ENCODE measurements around the gene XYLT1. TPM values are rescaled to one million over a fixed set of nuclear protein-coding genes. Genes with fewer than 3 reads are reported as not detected.

XYLT1 gene
- total RNA-seq, 4 donors from 2014 or later: 6.6 to 17.2 (median 10.0) TPM

DNA sequence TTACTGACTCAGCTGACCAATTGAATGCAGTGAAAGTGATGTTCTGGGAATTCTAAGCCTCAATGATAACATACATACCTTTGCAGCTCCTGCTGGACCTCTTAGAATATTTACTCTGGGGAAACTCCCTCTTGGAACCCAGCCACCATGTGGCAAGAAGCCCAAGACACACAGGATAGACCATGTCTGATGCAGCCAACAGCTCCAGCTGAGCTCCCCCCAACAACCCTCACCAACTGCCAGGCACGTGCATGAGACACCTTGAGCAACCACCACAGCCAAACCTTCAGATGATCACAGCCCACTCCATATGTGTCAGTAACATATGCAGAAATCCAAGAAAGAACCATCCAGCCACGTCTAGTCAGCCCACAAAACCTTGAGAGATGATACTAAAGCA is 53.0 kb downstream of the XYLT1 start:
- intact Hi-C loops (cut with DNase I): no loop called here
- H3K27ac ChIP-seq: no peak overlapping the region

DNA sequence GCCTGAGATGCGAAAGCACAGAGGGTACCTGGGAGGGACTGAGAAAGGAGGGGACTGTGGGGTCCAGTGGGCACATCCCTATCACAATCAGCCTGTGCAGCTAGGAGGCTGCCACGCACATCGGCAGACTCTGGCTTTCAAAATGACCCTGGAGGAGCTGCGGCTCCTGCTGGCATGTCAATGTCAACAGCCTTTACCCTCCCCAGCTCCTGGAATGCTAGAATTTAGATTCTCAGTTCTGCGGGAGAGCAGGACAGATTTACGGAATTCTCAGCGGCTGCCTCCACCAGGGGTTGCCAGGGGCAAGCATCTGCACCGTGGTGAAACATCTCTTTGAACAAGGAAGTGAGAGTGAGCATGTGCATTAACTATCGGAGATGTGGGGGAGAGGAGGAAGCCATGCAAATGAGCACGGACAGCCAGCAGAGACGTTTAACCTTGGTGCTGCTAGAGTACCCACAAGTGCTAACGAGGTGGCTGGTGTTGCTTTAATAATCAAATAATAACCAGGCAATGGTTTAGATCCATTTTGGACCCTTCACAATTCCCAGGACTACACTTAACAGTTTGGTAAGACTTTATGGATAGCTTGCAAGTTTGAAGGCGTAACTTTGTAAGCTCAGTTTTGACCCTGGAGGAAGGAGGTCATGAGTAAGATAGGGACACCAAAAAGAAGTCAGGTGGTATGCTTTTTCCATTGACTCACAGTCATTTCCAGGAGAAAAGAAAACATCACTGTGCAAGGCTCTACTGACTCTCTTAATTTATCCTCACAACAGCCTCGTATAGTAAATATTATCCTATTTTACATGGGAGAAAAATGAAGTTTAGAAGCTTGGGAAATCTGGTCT is 54.1 kb downstream of the XYLT1 start:
- no peak for DNase-seq
- Histone ChIP-seq H3K9me3 (no peaks in the 10 kb centered on the region), H3K27ac (peak overlapping the region in 3 of 4 donors; percentile 2 to 64 (median 30)), H3K27me3 (no peaks in the 10 kb centered on the region), H3K4me1 (peaks cover 0 to 29% (median 7%) of the 10 kb centered on the region in 3 donors), H3K36me3 (no peaks in the 10 kb centered on the region), H3K4me3 (peak overlapping the region in 1 of 4 donors; percentile 35)
- intact Hi-C loops (cut with DNase I): no loop called here
- TF ChIP-seq, protein P1, sequence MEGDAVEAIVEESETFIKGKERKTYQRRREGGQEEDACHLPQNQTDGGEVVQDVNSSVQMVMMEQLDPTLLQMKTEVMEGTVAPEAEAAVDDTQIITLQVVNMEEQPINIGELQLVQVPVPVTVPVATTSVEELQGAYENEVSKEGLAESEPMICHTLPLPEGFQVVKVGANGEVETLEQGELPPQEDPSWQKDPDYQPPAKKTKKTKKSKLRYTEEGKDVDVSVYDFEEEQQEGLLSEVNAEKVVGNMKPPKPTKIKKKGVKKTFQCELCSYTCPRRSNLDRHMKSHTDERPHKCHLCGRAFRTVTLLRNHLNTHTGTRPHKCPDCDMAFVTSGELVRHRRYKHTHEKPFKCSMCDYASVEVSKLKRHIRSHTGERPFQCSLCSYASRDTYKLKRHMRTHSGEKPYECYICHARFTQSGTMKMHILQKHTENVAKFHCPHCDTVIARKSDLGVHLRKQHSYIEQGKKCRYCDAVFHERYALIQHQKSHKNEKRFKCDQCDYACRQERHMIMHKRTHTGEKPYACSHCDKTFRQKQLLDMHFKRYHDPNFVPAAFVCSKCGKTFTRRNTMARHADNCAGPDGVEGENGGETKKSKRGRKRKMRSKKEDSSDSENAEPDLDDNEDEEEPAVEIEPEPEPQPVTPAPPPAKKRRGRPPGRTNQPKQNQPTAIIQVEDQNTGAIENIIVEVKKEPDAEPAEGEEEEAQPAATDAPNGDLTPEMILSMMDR (IDR thresholded peaks at IDR 0.05): peak in 4 of 6 experiments; percentile 5 to 29 (median 8)
- TF ChIP-seq POLR2A (IDR thresholded peaks at IDR 0.05): no peak
- WGBS, 2 donors: 34 to 39% methylated on average over 10 to 12 of the region's 14 CpGs

More for the DNA sequence above, 53.0 kb downstream of the XYLT1 start:
- no peak for DNase-seq
- Histone ChIP-seq H3K9me3 (no peaks in the 10 kb centered on the region), H3K36me3 (no peaks in the 10 kb centered on the region), H3K4me3 (no peak overlapping the region), H3K4me1 (peaks cover 0 to 29% (median 7%) of the 10 kb centered on the region in 3 donors), H3K27me3 (no peaks in the 10 kb centered on the region)
- no peak for TF ChIP-seq POLR2A (IDR thresholded peaks at IDR 0.05)
- TF ChIP-seq, protein P1 (IDR thresholded peaks at IDR 0.05): no peak
- 50 to 70% methylated on average over 1 to 2 of the region's 2 CpGs for WGBS, 2 donors

DNA sequence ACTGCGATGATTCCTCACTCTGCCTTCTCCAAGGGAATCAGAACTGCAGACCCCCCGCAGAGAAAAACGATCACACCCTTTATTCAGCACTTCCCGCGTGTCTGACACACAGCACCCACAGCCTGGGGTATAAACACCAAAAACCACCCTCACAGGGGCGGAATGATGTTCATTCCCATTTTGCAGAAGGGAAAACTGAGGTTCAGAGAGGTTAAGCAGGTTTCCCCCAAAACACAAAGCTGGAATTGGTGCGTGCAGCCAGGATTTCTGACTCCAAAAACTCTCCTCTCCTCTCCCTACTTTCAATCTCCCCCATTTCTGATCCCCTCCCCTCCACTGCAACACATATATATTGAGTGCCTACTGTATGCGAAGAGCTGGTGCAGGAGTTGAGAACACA is 55.8 kb downstream of the XYLT1 start:
- Histone ChIP-seq H3K27ac (no peak overlapping the region), H3K9me3 (no peaks in the 10 kb centered on the region), H3K36me3 (no peaks in the 10 kb centered on the region), H3K27me3 (no peaks in the 10 kb centered on the region), H3K4me1 (peaks cover 0 to 29% (median 7%) of the 10 kb centered on the region in 3 donors), H3K4me3 (no peak overlapping the region)
- 84 to 90% methylated on average over 7 of the region's 8 CpGs for whole genome bisulfite sequencing, 2 donors
- no peak for TF ChIP-seq POLR2A (IDR thresholded peaks at IDR 0.05)
- TF ChIP-seq, protein P1 (IDR thresholded peaks at IDR 0.05): no peak
- no peak for DNase-seq
- intact Hi-C loops (cut with DNase I): no loop called here

DNA sequence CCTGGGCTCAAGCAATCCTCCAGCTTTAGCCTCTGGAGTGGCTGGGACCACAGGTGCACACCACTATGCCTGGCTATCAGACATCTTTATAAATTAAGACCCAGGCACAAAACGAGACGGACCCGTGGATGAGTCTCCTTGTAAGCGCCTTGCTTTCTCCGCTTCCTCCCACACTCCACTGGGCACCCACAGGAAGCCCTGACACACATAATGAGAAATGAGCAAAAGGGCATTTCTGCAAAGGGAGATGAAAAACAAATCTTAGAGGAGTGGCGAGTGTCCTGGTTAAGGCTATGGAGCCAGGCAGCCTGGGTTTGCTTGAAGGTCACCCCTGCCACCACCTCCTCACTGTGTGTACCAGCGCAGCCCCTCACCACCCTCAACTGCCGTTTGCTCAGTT is 56.3 kb downstream of the XYLT1 start:
- no peak overlapping the region for H3K4me3 ChIP-seq
- no peaks in the 10 kb centered on the region for H3K27me3 ChIP-seq
- intact Hi-C loops (cut with DNase I): no loop called here
- WGBS, 2 donors: 57 to 66% methylated on average over 6 to 8 of the region's 8 CpGs
- H3K4me1 ChIP-seq: peaks cover 0 to 32% (median 7%) of the 10 kb centered on the region in 3 donors
- no peaks in the 10 kb centered on the region for H3K9me3 ChIP-seq
- H3K27ac ChIP-seq: no peak overlapping the region
- DNase-seq: no peak
- TF ChIP-seq, protein P1 (IDR thresholded peaks at IDR 0.05): no peak
- no peak for TF ChIP-seq POLR2A (IDR thresholded peaks at IDR 0.05)
- no peaks in the 10 kb centered on the region for H3K36me3 ChIP-seq

DNA sequence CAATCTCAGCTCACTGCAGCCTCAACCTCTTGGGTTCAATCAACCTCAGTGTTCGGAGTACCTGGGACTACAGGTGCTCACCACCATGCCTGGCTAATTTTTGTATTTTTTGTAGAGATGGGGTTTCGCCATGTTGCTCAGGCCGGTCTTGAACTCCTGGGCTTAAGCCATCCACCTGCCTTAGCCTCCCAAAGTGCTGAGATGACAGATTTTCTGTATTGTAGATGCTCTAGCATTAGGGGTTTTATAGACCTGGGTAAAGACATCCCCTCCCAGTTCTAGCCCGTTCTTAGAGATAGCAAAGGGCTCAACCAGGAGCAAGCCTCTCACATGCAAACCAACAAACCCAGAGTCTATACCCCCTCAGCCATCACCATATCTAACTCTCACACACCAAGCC is 57.3 kb downstream of the XYLT1 start:
- Histone ChIP-seq H3K36me3 (no peaks in the 10 kb centered on the region), H3K4me1 (peaks cover 0 to 41% (median 12%) of the 10 kb centered on the region in 3 donors), H3K27me3 (no peaks in the 10 kb centered on the region), H3K27ac (no peak overlapping the region), H3K4me3 (no peak overlapping the region), H3K9me3 (no peaks in the 10 kb centered on the region)
- TF ChIP-seq, protein P1 (IDR thresholded peaks at IDR 0.05): no peak
- TF ChIP-seq POLR2A (IDR thresholded peaks at IDR 0.05): no peak
- DNase-seq: no peak
- 82 to 100% methylated on average over 3 to 4 of the region's 4 CpGs for WGBS, 2 donors
- intact Hi-C loops (cut with DNase I): no loop called here

All from esophagus squamous epithelium (tissue), 5 donors.